ENCODE results near the gene WDR17. TPM values are rescaled to one million over a fixed set of nuclear protein-coding genes. Genes with fewer than 3 reads are reported as not detected.

Gene WDR17
- total and polyA plus RNA-seq, 2 donors (not counting 3 experiments of a cell fraction or from before 2014, with no cell fraction given) = 0.07 to 0.42 TPM

- DNase-seq (ENCODE audit: low read depth, low spot score) (no peak), FAIRE-seq (no peak)
- Histone ChIP-seq H3K36me3 (ENCODE audit: control insufficient read depth in 2 of 2, extremely low read depth in 1 of 2, insufficient read depth in 2 of 2, low read length in 2 of 2) (no peaks in the 10 kb centered on the region), H3K9me3 (replicated peaks; ENCODE audit: control insufficient read depth, insufficient read depth, low read length) (no peaks in the 10 kb centered on the region), H3K27ac (ENCODE audit: insufficient read depth, low read depth, low read length) (no peak overlapping the region), H3K4me2 (ENCODE audit: insufficient read depth, low read length) (no peak overlapping the region), H3K4me1 (ENCODE audit: control insufficient read depth, extremely low read depth, insufficient read depth, low read length) (no peaks in the 10 kb centered on the region), H3K9me1 (replicated peaks; ENCODE audit: control insufficient read depth, extremely low read depth, insufficient read depth, low read length) (no peaks in the 10 kb centered on the region), H3K79me2 (ENCODE audit: control insufficient read depth, insufficient read depth, low read length) (no peaks in the 10 kb centered on the region), H4K20me1 (replicated peaks; ENCODE audit: control insufficient read depth, extremely low read depth, insufficient read depth, low read length) (no peaks in the 10 kb centered on the region), H3K4me3 (replicated peaks in 1 of 3; ENCODE audit: insufficient read depth in 1 of 3, low read depth in 1 of 3, low read length in 3 of 3) (no peak overlapping the region), H3K9ac (replicated peaks; ENCODE audit: extremely low read depth, insufficient read depth, low read length) (no peak overlapping the region), H2AFZ (ENCODE audit: low read depth, low read length) (no peak overlapping the region), H3K27me3 (ENCODE audit: control insufficient read depth in 2 of 2, insufficient read depth in 2 of 2, low read length in 2 of 2) (no peaks in the 10 kb centered on the region)
- ChIA-PET POLR2A (no interaction called here), CTCF (no interaction called here)
- dilution Hi-C loops (cut with MboI; ENCODE audit: extremely low pct_ligation_motif_present, low sequenced_read_pairs) (no loop called here), intact Hi-C loops (cut with micrococcal nuclease) (no loop called here)
- TF ChIP-seq GATA2 (IDR thresholded peaks at IDR 0.05; ENCODE audit: insufficient read depth, insufficient read length, low read depth, low read length) (no peak), EZH2 (IDR thresholded peaks at IDR 0.05; ENCODE audit: borderline replicate concordance, low read depth, low read length, severe bottlenecking) (no peak), POLR2AphosphoS5 (IDR thresholded peaks at IDR 0.05; ENCODE audit: insufficient read depth, low read depth, low read length) (no peak), CTCF (IDR thresholded peaks at IDR 0.05; ENCODE audit: extremely low read depth in 1 of 2, insufficient read depth in 1 of 2, low read depth in 1 of 2, low read length in 2 of 2) (no peak), POLR2A (IDR thresholded peaks at IDR 0.05; ENCODE audit: low read depth, low read length) (no peak), FOS (IDR thresholded peaks at IDR 0.05; ENCODE audit: borderline replicate concordance, insufficient read depth, low read length) (no peak), MAX (IDR thresholded peaks at IDR 0.05; ENCODE audit: insufficient read depth, insufficient read length) (no peak), JUN (IDR thresholded peaks at IDR 0.05; ENCODE audit: borderline replicate concordance, insufficient read depth, insufficient read length, low read depth) (no peak), MYC (IDR thresholded peaks at IDR 0.05; ENCODE audit: low read depth, low read length) (no peak)
- BruUV-seq (replicated peaks) = no TSS peak
Observed at GRCh38 chr4:176090115-176090514, 24.5 kb downstream of the WDR17 start.

All from endothelial cell of umbilical vein (primary cell).